Mammary epithelial cell (primary cell): ENCODE measurements around the gene XPR1.

ENCODE experiments used
- CTCF ChIP-seq, 2 donors: IDR thresholded peaks in 1 of 2; conservative IDR thresholded peaks in 1 of 2; 2 replicates each; pipeline ENCODE4 v1.5.1; 2011 to 2012; ENCODE audit warnings: inconsistent platforms in 2 of 2, low read length in 2 of 2, mild to moderate bottlenecking in 2 of 2, control low read depth in 1 of 2, low read depth in 1 of 2; ENCODE audit not compliant: insufficient read depth in 1 of 2; ENCODE audit errors: extremely low read depth in 1 of 2
- EZH2 ChIP-seq: IDR thresholded peaks from 2 replicates; pipeline ENCODE4 v1.6.1; 2012; ENCODE audit warnings: low read length, inconsistent platforms, borderline replicate concordance

GRCh38 chr1:180927348-180927747, 295.5 kb downstream of the XPR1 start:
- TF ChIP-seq CTCF (conservative IDR thresholded peaks at IDR 0.05 in 1 of 2, IDR thresholded peaks at IDR 0.05 in 1 of 2; ENCODE audit: extremely low read depth in 1 of 2, insufficient read depth in 1 of 2, low read depth in 1 of 2, low read length in 2 of 2) (no peak), EZH2 (no peak)
